ENCODE data around the gene SNX30.

The SNX30 gene

GRCh38 chr9:112822618-112823017, 72.1 kb downstream of the SNX30 start:
- DNase-seq = no peak
- Histone ChIP-seq H3K4me2 (ENCODE audit: insufficient read depth, low read length) (no peak overlapping the region), H3K4me1 (ENCODE audit: insufficient read depth, low read length) (no peaks in the 10 kb centered on the region), H3K27ac (ENCODE audit: low read length) (no peak overlapping the region), H2AFZ (ENCODE audit: low read depth, low read length) (no peak overlapping the region), H3K9me3 (ENCODE audit: insufficient read depth, low read length, severe bottlenecking) (no peaks in the 10 kb centered on the region), H3K9ac (ENCODE audit: low read depth, low read length) (no peak overlapping the region), H3K27me3 (ENCODE audit: insufficient read depth, low read length, poor library complexity) (no peaks in the 10 kb centered on the region), H4K20me1 (ENCODE audit: insufficient read depth, low read length) (no peaks in the 10 kb centered on the region), H3K79me2 (ENCODE audit: insufficient read depth, low read length) (no peaks in the 10 kb centered on the region), H3K4me3 (ENCODE audit: low read depth in 1 of 2, low read length in 2 of 2) (no peak overlapping the region), H3K36me3 (ENCODE audit: insufficient read depth, low read length) (no peaks in the 10 kb centered on the region)
- ATAC-seq (ENCODE audit: insufficient read depth, low read depth) = no peak
- no peak for TF ChIP-seq CTCF (IDR thresholded peaks at IDR 0.05; ENCODE audit: borderline replicate concordance, extremely low read depth, low read length, poor library complexity, severe bottlenecking)
- no peak for TF ChIP-seq EZH2 (IDR thresholded peaks at IDR 0.05; ENCODE audit: borderline replicate concordance, low read depth, low read length, severe bottlenecking)

- Histone ChIP-seq H3K27ac (ENCODE audit: low read length) (no peak overlapping the region), H3K27me3 (ENCODE audit: insufficient read depth, low read length, poor library complexity) (no peaks in the 10 kb centered on the region), H2AFZ (ENCODE audit: low read depth, low read length) (no peak overlapping the region), H3K4me1 (ENCODE audit: insufficient read depth, low read length) (no peaks in the 10 kb centered on the region), H3K4me2 (ENCODE audit: insufficient read depth, low read length) (no peak overlapping the region), H4K20me1 (ENCODE audit: insufficient read depth, low read length) (no peaks in the 10 kb centered on the region), H3K79me2 (ENCODE audit: insufficient read depth, low read length) (no peaks in the 10 kb centered on the region), H3K4me3 (ENCODE audit: low read depth in 1 of 2, low read length in 2 of 2) (no peak overlapping the region), H3K9me3 (ENCODE audit: insufficient read depth, low read length, severe bottlenecking) (no peaks in the 10 kb centered on the region), H3K9ac (ENCODE audit: low read depth, low read length) (no peak overlapping the region), H3K36me3 (ENCODE audit: insufficient read depth, low read length) (no peaks in the 10 kb centered on the region)
- DNase-seq = no peak
- no peak for ATAC-seq (ENCODE audit: insufficient read depth, low read depth)
- TF ChIP-seq EZH2 (IDR thresholded peaks at IDR 0.05; ENCODE audit: borderline replicate concordance, low read depth, low read length, severe bottlenecking) = no peak
- no peak for TF ChIP-seq CTCF (IDR thresholded peaks at IDR 0.05; ENCODE audit: borderline replicate concordance, extremely low read depth, low read length, poor library complexity, severe bottlenecking)
Measured at GRCh38 chr9:112823257-112823656, 72.7 kb downstream of the SNX30 start.

GRCh38 chr9:112831281-112831851, 80.8 kb downstream of the SNX30 start:
- H3K36me3 ChIP-seq (ENCODE audit: insufficient read depth, low read length) = no peaks in the 10 kb centered on the region
- no peaks in the 10 kb centered on the region for H3K9me3 ChIP-seq (ENCODE audit: insufficient read depth, low read length, severe bottlenecking)
- H4K20me1 ChIP-seq (ENCODE audit: insufficient read depth, low read length) = no peaks in the 10 kb centered on the region
- TF ChIP-seq EZH2 (IDR thresholded peaks at IDR 0.05; ENCODE audit: borderline replicate concordance, low read depth, low read length, severe bottlenecking) = no peak
- TF ChIP-seq CTCF (IDR thresholded peaks at IDR 0.05; ENCODE audit: borderline replicate concordance, extremely low read depth, low read length, poor library complexity, severe bottlenecking) = no peak
- no peaks in the 10 kb centered on the region for H3K4me1 ChIP-seq (ENCODE audit: insufficient read depth, low read length)
- no peak overlapping the region for H2AFZ ChIP-seq (ENCODE audit: low read depth, low read length)
- no peak overlapping the region for H3K4me2 ChIP-seq (ENCODE audit: insufficient read depth, low read length)
- DNase-seq (no peak), ATAC-seq (ENCODE audit: insufficient read depth, low read depth) (no peak)
- no peaks in the 10 kb centered on the region for H3K27me3 ChIP-seq (ENCODE audit: insufficient read depth, low read length, poor library complexity)
- H3K9ac ChIP-seq (ENCODE audit: low read depth, low read length) = no peak overlapping the region
- no peak overlapping the region for H3K4me3 ChIP-seq (ENCODE audit: low read depth in 1 of 2, low read length in 2 of 2)
- no peaks in the 10 kb centered on the region for H3K79me2 ChIP-seq (ENCODE audit: insufficient read depth, low read length)
- no peak overlapping the region for H3K27ac ChIP-seq (ENCODE audit: low read length)

GRCh38 chr9:112831969-112832368, 81.4 kb downstream of the SNX30 start:
- Histone ChIP-seq H3K4me1 (ENCODE audit: insufficient read depth, low read length) (no peaks in the 10 kb centered on the region), H3K79me2 (ENCODE audit: insufficient read depth, low read length) (no peaks in the 10 kb centered on the region), H3K4me3 (ENCODE audit: low read depth in 1 of 2, low read length in 2 of 2) (no peak overlapping the region), H3K27ac (ENCODE audit: low read length) (no peak overlapping the region), H3K9ac (ENCODE audit: low read depth, low read length) (no peak overlapping the region), H2AFZ (ENCODE audit: low read depth, low read length) (no peak overlapping the region), H3K36me3 (ENCODE audit: insufficient read depth, low read length) (no peaks in the 10 kb centered on the region), H3K4me2 (ENCODE audit: insufficient read depth, low read length) (no peak overlapping the region), H3K27me3 (ENCODE audit: insufficient read depth, low read length, poor library complexity) (no peaks in the 10 kb centered on the region), H4K20me1 (ENCODE audit: insufficient read depth, low read length) (no peaks in the 10 kb centered on the region), H3K9me3 (ENCODE audit: insufficient read depth, low read length, severe bottlenecking) (no peaks in the 10 kb centered on the region)
- TF ChIP-seq EZH2 (IDR thresholded peaks at IDR 0.05; ENCODE audit: borderline replicate concordance, low read depth, low read length, severe bottlenecking) (no peak), CTCF (IDR thresholded peaks at IDR 0.05; ENCODE audit: borderline replicate concordance, extremely low read depth, low read length, poor library complexity, severe bottlenecking) (no peak)
- no peak for ATAC-seq (ENCODE audit: insufficient read depth, low read depth)
- no peak for DNase-seq
